EH (cell line): ENCODE measurements around the gene MRPL33.

Source experiments
- DNase-seq: peaks from one replicate; pipeline ENCODE4 v3.0.0-alpha.2; 2015; ENCODE audit warnings: low read depth

Gene MRPL33

GRCh38 chr2:27808984-27809383, 37.5 kb downstream of the MRPL33 start:
- no peak for DNase-seq

GRCh38 chr2:27809761-27810241, 38.3 kb downstream of the MRPL33 start:
- peak; percentile 84 for DNase-seq

DNA sequence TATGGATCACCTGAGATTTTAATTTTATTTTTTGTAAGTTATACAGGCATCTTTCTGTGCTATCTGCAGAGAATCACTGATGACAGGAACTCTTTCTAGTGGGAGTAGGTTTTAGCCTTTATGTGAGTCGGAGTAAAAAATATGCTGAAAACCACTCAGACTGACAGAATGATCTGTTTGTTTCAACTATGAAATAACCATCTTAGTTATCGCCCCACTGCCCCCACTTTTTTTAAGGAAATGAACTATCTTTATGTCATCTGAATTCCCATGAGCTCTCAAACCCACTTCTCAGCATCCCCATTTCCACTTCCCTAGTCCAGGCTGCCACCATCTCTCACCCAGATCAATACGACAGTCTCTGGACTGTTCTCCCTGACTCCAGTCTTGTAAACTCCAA, 38.9 kb downstream of the MRPL33 start:
- peak; percentile 39 for DNase-seq

GRCh38 chr2:27811768-27812167, 40.2 kb downstream of the MRPL33 start:
- no peak for DNase-seq

GRCh38 chr2:27814758-27815157, 43.2 kb downstream of the MRPL33 start:
- DNase-seq, result no peak

DNA sequence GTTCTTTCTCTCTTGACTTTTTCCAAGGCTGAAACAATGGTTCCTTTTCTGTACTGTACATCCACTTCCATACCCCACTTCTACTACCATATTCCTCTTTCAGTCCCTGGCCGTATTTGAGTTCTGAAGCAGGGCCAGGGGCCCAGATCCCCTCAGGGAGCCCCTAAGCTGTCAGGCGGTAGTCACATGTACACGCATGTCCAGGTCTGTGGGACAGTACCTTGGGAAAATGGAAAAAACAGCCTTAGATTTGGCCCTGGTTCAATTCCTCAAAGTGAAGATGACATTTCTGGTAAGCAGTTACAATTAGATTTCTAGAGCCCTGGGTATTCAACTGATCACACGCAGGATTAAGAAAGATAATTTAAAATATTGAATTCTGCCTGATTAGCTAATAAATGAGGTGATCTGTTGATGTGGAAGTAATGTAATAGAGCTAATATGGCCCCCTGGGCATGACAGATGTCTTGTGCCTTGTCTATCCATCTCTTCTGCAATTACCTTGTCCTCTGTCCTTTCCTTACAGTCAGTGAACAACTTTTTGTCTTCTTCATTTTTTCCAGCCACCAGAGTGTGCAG, 44.4 kb downstream of the MRPL33 start:
- DNase-seq, result no peak

GRCh38 chr2:27822049-27822448, 50.5 kb downstream of the MRPL33 start:
- DNase-seq, result no peak

DNA sequence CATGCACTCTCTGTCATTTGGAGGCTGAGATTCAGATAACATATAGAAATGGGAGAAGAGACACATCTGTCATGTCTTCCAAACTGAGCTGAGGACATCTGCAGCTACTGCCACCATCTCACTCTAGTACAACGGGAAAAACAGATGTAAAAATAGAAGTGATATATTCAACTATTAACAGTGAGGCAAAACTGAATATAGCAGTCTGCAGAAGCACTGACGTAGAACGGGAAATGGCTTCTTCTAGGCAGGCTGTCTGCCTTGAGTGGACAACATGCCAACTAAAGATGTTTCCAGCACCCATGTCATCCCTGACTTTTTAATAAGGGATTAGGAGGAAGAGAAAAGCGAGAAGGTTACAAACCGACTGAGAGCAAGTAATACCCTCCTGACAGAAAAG, 51.6 kb downstream of the MRPL33 start:
- DNase-seq, result no peak

GRCh38 chr2:27823569-27823968, 52.0 kb downstream of the MRPL33 start:
- no peak for DNase-seq

DNA sequence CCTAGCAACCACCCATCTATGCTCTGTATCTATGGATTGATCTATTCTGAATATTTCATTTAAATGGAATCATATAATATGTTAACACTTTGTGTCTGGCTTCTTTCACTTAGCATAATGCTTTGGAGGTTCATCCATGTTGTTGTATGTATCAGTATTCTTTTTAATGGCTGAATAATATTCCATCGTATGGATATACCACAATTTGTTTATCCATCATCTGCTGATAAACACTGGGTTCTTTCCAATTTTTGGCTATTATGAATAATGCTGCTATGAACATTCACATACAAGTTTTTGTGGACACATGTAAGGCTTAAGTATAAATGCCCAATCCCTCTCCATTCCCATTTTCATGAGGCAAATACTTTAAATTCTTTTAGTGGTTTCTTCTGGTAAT, 52.9 kb downstream of the MRPL33 start:
- DNase-seq, result peak; percentile 42

GRCh38 chr2:27828305-27828704, 56.8 kb downstream of the MRPL33 start:
- DNase-seq, result no peak
